Kidney glomerular epithelial cell (primary cell): ENCODE results near the gene NECTIN2.
"Not testable (repeated sequence)": the region's sequence is repeated elsewhere in the genome, so short reads cannot be mapped to it uniquely, and the experiment has no call there.

Experiments used
- DNase-seq: peaks from one replicate; lab custom pipeline; 2025; lab: John Stamatoyannopoulos, UW

NECTIN2 gene

DNA sequence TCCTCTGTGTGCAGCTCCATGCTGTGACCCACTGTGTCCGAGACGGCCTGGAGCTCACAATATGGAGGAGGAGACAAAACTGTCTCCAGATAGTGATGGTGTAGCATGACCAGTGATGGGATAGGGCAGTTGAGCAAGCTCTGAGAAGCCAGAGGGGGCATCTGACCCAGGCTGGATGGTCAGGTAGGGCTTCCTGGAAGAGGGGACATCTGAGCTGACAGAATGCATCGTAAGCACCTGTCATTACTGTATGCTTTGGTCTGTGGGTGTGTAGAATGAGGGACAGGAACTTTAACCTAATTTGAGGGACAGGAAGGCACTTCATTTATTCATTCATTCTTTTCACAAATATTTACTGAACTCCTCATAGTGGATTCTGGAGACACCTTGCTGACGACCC, 38.5 kb downstream of the NECTIN2 start:
- DNase-seq: no peak

DNA sequence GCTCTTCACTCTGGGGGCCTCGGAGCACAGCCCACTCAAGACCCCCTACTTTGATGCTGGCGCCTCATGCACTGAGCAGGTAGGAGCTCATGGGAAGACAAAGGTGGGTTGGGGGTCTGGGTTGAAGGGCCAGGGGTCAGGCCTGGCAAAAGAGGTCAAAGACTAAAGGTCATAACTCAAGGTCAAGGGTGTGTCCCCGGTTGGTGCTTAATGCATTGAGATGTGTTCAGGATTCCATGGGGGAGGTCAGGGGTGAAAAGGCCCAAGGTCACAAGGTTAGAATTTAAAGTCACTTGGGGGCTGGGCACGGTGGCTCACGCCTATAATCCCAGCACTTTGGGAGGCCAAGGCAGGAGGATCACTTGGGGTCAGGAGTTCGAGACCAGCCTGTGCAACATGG, 40.0 kb downstream of the NECTIN2 start:
- no peak for DNase-seq

- no peak for DNase-seq
These were observed 41.6 kb downstream of the NECTIN2 start for GRCh38 chr19:44887648-44888047.

DNA sequence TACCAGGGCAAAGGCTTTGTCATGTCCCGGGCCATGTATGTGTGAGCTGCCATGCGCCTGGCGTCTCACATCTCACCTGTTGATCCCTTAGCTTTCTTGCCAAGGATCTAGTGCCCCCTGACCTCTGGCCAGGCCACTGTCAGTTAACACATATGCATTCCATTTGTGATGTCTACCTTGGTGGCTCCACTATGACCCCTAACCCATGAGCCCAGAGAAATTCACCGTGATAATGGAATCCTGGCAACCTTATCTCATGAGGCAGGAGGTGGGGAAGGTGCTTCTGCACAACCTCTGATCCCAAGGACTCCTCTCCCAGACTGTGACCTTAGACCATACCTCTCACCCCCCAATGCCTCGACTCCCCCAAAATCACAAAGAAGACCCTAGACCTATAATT, 42.2 kb downstream of the NECTIN2 start:
- DNase-seq: not testable (repeated sequence)

DNA sequence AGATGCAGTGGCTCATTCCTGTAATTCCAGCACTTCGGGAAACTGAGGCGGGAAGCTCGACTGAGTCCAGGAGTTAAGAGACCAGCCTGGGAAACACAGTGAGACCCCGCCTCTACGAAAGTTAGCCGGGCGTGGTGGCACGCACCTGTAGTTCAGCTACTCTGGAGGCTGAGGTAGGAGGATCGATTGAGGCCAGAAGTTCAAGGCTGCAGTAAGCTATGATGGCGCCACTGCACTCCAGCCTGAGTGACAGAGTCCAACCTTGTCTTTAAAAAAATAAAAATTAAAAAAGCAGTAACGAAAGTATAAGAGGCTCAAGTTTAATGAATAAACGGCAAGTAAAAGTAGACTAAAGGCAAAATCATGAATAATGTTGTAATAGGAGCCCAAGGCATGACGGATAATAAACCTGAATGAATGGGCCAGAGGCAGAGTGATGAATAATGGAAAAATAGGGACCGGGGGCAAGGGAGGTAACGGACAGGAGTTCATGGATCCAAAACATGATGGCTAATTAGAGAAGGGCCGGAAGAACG, 43.8 kb downstream of the NECTIN2 start:
- no peak for DNase-seq

DNA sequence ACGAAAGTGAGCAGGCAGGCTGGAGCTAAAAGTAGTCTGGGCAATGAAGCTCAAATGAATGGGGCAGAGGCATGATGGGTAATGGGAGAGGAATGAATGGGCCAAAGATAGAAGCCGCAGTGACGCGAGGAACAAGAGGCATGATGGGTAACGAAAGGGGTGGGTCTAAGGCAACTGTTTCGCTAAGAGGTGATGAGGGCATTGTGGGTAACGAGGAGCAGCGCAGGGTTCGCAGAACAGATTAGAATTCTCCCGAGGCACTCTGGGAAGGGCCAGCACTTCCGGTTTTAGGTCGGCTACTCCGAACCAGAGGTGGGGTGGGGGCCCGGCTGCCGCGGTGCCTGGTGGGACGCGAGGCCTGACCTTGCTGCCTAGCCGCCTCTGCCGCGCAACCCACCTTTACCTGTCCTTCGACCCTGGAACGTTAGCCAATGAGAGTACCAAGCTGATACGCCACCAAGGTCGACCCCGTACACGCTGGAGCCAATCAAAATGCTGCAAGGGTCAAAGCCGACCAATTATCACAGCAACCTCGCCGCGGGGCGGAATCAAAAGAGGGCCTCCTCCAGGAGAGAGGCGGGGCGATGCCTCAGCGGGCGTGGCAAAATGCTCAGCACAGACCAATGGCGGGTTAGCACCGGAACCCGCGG, 44.4 kb downstream of the NECTIN2 start:
- DNase-seq: peak; percentile 100

- DNase-seq: no peak
These were observed 45.2 kb downstream of the NECTIN2 start, which contains the start of gene TOMM40 for GRCh38 chr19:44891016-44891882. TOMM40 (plus strand) TSS chr19:44891254; CDS start chr19:44891416, 162 bp downstream.

DNA sequence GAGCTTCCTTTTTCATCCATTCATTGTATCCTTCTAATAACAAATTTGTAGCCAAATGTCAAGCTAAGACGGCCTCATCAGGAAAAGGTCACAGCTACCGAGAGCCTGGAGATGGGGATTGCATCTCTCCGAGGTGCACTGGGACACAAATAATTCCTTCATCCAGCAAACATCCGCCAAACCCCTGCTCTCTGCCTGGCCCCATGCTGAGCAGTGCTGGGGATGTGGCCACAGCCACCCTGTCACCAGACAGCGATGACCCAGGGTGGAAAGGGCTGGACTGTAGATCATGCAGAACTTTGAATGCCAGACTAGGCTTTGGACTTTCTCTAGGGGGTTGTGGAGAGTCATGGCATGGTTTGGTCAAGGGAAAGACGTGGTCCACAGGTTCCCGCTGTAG, 46.8 kb downstream of the NECTIN2 start:
- no peak for DNase-seq

DNA sequence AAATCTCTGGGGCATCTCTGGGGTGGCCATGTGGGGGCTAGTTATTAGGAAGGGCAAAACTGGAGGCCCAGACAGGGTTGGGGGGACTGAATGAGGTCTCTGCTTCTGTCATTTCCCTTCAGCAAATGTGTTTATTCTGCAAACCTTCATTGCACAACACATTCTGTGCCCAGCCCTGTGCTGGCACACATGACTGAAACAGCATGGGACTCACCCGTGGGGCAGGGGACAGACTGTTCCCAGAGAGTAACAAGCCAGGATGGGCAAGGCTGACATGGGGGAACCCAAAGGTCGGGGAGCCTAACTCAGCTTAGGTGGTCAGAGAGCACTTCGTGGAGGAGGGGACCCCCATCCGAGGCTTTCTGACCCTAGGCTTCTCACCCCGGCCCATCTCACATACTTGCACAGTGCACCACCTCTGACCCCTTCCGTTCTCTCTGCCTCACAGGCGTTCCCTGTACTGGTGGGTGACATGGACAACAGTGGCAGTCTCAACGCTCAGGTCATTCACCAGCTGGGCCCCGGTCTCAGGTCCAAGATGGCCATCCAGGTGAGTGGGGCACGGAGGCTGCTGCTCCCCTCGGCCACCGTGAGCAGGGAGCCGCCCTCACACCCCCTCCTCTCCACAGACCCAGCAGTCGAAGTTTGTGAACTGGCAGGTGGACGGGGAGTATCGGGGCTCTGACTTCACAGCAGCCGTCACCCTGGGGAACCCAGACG, 47.4 kb downstream of the NECTIN2 start:
- DNase-seq: no peak

DNA sequence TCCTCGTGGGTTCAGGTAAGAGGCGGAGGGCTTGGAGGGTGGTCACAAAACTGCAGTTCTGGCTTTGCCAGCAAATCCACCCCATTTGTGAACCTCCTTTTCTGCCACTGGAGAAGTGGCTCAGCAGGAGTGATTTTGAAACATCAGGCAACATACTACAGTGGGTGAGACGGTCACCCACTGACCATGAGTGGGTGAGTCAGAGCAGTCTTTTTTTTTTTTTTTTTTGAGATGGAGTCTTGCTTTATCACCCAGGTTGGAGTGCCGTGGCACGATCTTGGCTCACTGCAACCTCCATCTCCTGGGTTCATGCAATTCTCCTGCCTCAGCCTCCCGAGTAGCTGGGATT, 47.9 kb downstream of the NECTIN2 start:
- no peak for DNase-seq

DNA sequence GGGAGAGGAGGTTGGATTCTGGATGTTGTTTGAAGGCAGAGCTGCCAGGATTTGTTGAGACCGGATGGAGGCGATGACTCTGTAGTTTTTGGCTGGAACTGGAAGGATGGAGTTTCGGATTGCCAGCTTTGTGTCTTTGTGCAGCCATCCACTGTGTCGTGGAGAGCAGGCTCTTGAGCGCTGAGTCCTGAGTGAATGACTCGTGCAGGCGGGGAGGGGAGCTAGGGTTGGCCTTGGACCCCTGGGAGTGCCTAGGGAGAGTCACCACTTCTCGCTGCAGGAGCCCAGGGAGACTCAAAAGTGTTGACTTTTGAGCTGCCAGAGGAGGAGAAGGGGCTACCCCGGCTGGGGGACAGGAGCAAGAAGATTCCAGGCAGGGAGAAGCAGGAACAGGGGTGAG, 48.8 kb downstream of the NECTIN2 start:
- no peak for DNase-seq

GRCh38 chr19:44897835-44898234, 51.7 kb downstream of the NECTIN2 start:
- DNase-seq: no peak

- no peak for DNase-seq
These were observed 54.5 kb downstream of the NECTIN2 start for GRCh38 chr19:44900328-44901244.

DNA sequence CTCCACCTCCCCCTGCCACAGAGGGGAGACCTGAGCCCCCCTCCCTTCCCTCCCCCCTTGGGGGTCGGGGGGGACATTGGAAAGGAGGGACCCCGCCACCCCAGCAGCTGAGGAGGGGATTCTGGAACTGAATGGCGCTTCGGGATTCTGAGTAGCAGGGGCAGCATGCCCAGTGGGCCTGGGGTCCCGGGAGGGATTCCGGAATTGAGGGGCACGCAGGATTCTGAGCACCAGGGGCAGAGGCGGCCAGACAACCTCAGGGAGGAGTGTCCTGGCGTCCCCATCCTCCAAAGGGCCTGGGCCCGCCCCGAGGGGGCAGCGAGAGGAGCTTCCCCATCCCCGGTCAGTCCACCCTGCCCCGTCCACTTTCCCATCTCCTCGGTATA, 57.1 kb downstream of the NECTIN2 start:
- no peak for DNase-seq

DNA sequence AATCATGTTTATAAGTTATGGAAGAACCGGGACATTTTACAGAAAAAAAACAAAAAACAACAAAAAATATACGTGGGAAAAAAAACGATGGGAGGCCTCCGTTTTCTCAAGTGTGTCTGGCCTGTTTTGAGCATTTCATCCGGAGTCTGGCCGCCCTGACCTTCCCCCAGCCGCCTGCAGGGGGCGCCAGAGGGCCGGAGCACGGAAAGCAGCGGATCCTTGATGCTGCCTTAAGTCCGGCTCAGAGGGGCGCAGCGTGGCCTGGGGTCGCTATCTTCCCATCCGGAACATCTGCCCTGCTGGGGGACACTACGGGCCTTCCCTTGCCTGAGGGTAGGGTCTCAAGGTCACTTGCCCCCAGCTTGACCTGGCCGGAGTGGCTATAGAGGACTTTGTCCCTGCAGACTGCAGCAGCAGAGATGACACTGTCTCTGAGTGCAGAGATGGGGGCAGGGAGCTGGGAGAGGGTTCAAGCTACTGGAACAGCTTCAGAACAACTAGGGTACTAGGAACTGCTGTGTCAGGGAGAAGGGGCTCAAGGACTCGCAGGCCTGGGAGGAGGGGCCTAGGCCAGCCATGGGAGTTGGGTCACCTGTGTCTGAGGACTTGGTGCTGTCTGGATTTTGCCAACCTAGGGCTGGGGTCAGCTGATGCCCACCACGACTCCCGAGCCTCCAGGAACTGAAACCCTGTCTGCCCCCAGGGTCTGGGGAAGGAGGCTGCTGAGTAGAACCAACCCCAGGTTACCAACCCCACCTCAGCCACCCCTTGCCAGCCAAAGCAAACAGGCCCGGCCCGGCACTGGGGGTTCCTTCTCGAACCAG, 57.7 kb downstream of the NECTIN2 start:
- peak; percentile 20 for DNase-seq

- no peak for DNase-seq
These were observed 58.4 kb downstream of the NECTIN2 start for GRCh38 chr19:44904426-44904994.

- DNase-seq: no peak
These were observed 59.5 kb downstream of the NECTIN2 start, which contains the start of gene APOE for GRCh38 chr19:44905437-44906160. APOE (plus strand) TSS chr19:44905796; CDS start chr19:44906625, 829 bp downstream.

GRCh38 chr19:44907613-44908012, 61.5 kb downstream of the NECTIN2 start:
- DNase-seq: no peak

DNA sequence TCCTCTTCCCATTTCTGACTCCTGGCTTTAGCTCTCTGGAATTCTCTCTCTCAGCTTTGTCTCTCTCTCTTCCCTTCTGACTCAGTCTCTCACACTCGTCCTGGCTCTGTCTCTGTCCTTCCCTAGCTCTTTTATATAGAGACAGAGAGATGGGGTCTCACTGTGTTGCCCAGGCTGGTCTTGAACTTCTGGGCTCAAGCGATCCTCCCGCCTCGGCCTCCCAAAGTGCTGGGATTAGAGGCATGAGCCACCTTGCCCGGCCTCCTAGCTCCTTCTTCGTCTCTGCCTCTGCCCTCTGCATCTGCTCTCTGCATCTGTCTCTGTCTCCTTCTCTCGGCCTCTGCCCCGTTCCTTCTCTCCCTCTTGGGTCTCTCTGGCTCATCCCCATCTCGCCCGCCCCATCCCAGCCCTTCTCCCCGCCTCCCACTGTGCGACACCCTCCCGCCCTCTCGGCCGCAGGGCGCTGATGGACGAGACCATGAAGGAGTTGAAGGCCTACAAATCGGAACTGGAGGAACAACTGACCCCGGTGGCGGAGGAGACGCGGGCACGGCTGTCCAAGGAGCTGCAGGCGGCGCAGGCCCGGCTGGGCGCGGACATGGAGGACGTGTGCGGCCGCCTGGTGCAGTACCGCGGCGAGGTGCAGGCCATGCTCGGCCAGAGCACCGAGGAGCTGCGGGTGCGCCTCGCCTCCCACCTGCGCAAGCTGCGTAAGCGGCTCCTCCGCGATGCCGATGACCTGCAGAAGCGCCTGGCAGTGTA, 62.2 kb downstream of the NECTIN2 start:
- DNase-seq: no peak
